Superior temporal gyrus (tissue), 1 donor: Measurements from ENCODE around the gene PCBP4.
"Not testable (repeated sequence)": the region's sequence is repeated elsewhere in the genome, so short reads cannot be mapped to it uniquely, and the experiment has no call there.

Source experiments
- DNase-seq: peaks from one replicate; pipeline ENCODE4 v3.0.0-alpha.2; 2016; ENCODE audit errors: extremely low spot score

Gene PCBP4

DNA sequence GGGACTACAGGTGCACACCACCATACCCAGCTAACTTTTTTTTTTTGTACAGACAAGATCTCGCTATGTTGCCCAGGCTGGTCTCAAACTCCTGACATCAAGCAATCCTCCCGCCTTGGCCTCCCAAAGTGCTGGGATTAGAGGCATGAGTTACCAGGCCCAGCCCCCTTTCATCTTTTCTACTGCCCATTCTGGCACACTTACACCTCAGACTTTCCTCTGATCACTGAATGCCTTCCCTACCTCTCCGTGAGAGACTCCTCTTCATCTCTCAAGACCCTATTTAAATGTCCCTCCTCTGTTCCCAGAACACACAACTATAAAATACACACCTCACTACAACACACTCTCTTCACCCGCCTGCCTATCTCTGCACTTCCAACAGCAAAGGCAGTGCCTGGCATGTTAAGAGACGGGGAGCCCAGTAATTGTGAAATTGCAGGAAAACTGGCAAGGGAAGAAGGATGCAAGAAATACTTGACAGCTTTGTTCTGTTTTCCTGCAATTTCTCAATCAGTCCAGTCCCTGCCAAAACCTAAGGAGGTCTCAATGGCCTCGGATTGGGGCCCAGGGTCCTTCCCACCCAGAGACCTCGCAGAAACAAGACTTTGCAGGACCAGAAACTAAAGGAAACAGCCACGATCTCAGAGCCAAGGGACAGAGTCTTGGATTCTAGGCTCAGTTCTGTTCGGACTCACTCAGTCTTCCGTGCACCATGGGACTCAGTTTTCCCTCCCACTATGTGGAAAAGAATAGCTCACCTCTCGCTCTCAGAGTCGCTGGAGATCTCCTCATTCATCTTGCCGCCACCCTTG lies 26.4 kb downstream of the PCBP4 start:
- no peak for DNase-seq

DNA sequence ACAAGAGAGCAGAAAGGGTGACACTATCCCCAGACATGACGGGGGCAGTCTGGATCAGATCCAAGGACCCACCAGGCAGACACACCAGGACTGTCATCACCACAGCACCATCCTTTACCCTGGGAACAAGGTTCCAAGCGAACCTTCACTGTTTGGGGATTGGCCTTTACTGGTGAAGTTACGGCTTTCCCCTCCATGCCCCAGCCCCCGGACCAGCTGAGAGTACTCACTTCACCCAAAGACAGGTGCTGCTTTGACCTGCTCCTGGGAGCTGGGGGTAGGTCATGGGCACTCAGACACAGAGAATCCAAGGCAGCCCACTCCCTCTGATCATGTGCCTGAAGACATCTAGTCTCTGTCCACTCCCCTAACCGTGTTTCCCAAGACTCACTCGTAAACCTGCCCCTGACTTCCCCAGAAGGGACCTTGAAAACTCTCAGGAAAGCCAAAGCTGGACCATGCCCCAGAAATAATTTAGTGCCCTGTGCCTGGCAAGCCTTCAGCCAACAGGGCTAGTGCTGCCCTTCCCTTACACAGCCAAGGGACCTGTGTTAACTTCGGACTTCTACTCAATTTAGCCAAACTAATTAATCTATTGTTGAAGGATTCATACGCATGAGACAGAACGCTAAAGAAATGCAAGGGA lies 28.4 kb downstream of the PCBP4 start:
- no peak for DNase-seq

DNA sequence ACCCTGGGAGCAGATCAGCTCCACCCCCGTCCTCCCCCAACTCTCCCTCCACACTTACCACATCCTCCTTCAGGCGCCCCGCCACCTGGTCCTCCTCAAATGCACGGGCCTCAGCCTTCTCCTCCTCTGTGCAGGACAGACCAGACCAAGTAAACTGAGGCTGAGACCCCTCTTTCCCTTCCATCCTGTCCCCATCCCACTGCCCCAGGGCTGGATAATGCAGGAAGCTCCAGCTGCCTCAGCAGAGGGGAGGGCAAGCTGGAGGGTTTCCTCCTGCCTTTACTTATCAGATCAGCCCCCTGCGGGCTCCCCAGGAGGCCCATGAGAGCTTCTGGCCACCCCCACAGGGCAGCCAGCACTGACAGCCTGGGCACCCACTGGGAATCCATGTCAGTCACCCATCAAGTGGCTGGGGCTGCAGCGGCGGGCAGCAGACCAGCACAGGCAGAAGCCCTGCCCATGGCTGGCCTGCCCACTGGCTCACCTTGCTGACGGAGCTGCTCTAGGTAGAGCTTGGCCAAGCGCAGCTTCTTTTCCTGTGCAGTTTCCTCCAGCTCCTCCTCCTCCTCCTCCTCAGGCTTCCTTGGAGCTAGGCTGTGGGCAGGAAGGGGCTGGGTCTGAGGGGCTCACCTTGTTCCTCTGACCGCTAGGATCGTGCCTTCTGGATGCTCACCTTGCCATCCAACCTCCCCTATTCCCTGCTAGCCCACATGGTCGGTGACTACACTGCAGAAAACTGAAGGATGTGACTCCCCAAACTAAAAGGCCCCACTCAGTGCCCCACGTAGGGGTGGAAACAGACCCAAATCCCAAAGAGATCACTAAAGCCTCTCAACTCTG lies 29.4 kb downstream of the PCBP4 start:
- DNase-seq = no peak

DNA sequence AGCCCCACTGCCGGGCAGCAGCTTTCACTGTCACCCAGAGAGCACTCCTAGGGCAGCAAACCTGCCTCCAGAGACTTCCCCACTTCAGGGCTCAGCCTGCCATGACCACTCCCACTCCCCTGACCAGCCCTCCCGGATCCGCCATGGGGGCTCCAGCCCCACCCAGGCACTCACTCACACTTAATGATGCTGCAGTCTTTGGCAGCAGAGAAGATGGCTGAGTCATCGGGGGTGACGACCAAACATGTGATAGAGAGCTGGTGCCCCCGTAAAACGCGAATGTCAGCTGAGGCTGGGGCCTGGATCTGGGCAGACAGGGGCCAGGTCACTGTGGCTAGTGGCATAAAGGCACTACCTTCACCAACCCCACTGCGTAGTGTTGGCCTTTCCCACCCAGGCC lies 30.2 kb downstream of the PCBP4 start:
- no peak for DNase-seq

DNA sequence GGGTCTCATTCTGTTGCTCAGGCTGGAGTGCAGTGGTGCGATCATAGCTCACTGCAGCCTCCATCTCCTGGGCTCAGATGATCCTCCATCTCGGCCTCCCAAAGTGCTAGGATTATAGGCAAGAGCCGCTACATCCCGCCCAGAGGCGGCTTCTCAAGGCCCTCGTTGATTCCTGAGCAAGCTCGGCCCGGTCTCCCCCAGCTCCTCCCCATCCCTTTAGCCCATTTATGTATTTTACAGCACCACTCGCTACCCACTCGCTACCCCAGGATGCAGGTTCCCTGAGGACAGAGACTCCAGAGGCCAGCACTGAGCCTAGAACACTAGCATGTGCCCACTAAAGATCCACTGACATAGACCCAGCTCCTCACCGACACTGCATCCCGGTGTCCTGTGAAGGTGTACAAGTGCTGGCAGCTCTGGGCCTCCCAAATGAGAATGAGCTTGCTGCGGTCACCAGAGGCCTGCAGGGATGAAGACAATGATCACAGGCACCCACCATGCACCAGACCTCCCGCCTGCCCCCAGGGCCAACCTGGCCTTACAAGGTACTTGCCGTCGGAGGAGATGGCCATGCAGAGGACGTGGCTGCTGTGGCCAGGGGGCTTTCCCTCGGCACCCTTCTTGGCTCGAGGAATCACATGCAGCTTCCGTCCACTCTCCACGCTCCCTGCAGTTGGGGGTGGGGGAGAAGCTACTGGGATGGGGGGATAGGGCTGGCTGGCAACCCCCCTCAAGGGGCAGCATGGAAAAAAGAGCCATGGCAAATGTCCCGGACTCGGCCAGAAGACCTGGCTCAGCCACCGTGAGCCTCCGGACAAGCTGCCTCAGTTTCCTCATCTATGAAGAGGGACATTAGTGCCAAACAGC lies 31.1 kb downstream of the PCBP4 start:
- DNase-seq = no peak

DNA sequence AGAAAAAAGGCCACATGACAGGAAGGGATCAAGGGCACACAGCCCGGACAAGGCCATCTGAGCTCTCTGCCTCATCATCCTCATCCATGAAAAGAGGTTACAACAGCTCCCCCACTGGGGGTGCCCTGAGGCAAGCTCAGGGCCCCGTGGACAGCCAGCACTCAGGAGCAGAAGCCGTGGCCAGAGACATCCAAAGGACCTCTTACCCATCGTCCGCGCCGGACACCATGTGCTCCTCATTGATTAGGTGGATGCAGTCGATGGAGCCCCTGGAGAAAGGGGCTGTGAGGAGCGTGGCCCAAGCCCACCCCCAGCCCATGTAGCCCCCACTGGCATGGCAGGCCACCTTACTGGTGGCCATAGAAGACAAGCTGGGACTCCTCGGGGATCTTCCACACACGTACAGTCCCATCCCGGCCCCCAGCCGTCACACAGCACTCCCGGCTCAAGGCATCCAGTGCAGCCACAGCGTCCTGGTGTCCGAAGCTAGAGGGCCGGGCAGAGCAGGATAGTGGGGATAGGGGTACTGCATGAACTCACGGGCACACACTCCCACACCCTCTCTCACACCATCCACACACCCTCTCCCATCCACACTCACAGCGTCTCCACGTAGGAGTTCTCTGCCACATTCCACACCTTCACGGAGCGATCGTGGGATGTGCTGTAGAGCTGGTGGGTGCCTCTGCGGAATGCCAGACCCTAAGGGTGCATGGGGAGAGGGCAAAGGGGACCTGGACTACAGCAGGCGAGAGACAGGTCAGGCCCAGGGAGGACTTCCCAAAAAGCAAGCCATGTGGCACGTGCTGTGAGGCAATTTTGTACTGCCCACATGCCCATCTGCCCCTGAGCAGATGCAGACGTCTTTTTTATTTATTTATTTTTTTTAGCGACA lies 32.0 kb downstream of the PCBP4 start:
- DNase-seq = no peak

DNA sequence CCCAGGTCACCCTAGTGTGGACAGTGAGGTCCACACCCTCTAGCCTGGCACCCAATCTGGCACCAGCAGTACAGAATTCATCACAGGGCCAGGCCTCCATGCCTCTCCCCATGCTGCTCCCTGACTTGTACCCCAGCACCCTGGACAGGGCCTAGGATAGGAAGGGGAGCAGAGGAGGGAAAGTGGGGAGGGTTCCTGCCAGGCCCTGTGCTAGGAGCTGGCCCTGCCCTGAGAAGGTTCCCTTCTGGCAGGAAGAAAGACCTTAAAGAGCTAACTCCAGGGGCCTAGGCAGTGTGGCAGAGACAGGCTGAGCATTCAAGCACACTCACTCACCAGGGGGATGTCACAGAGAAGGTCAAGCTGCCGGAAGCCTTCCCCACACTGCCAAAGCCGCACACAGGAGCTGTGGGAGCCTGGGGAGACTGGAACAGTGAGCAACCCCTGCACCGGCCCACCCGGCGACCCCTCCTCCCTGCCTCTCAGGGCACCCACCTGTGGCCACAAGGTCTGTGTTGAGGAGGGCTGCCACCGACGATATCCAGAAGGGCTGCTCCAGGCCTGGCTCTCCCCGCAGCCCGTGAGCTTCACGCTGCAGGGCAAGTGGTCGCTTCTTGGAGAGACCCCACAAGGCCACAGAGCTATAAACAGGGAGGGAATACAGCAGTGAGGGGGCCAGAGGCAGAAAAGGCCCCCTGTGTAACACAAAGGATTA lies 33.0 kb downstream of the PCBP4 start:
- no peak for DNase-seq

DNA sequence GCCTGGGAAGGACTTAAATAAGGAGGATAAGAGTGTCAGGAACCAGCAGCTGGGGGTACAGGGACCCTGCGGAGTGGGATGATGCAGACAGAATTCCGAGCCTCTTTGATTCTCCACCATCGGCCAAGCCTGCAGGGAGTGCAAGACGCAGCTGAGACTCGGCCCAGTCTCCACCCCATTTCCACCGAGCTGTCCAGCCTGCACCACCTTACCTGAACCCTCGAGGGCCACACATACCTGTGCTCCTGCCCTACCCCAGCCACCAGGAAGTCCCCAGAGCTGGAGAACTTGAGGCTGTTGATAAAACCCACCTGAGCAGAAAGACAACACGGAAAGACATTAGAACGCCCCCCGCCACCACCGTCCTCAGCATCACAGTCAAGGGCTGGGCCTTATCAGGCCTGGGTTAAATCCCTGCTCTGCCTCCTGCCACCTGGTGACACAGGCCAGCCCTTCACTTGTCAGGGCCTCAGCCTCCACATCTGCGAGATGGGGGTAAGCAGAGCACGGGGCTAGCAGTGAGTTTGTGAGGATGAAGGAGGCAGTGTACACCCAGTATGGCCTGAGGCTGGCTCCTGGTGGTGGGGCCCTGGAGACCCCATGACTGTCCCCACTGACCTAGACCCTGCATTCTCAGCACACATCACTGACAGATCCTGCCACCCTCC lies 33.6 kb downstream of the PCBP4 start:
- no peak for DNase-seq

DNA sequence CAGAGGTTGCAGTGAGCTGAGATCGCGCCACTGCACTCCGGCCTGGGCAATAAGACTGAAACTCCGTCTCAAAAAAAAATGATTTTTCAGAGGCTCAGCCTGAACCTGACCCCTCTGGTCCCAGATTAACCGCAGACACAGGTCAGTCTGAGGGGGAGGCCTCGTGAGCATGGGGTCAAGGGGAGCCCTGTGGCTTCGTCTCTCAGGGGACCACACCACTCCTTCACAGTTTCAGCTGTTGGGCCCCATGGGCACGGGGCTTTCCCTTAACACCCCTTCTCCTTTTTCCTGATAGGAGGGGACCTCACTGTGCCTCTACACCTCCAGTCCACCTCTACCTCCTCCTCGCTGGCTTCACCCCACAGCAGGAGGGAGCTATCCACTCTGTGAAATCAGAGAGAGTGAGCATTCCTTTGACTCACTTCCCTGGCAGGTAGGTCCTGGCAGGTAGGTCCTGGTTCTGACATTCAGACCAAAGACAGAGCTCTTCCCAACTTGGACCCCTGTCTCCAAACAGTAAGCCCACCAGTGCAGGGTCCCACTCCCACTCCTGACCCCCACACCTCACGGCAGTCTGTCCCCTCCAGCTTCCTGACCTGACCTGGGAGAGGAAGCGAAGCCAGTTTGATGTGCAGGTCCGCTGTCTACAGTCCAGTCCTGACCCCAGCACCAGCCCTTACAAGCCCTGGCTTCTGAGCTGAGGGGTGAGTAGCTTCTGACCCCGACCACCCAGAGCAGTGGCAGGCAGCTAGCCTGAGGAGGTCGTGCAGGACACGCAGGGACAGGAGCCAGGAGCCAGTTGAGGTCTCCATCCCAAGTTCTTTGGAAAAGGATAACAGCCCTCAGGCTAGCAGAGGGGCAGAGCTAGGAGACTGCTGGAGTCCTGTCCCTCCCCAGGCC lies 34.5 kb downstream of the PCBP4 start:
- DNase-seq = no peak

DNA sequence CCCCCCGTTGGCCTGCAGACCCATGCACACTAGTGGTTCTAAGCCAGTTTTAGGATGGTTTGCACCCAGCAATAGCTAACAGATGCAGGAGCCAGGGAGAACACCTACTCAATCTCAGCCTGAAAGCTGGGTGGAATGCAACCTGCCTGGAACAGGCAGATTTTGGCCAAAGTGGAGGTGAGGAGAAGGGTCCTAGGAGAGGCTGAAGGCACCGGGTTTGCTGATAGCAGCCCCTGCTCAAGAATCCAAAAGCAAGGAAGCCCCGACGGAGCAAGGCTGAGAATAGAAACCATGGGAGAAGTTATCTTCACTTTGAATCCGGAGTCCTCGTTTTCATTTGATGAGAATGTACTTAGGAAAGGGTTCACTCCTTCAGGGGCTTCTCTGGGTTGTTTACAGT lies 35.5 kb downstream of the PCBP4 start:
- DNase-seq = no peak

DNA sequence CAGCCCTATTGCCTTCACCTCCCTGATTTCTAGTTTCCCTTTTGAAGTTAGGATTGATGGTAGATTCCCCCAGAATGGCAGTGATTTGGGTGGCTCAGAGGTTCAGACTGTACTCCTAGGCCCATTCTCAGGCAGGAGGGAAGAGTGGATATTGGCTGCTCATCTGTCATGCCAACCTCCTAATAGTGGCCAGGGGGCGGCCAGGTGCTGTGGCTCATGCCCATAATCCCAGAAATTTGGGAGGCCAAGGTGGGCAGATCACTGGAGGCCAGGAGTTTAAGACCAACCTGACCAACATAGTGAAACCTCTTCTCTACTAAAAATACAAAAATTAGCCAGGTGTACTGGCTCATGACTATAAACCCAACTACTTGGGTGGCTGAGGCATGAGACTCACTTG lies 36.8 kb downstream of the PCBP4 start:
- DNase-seq = no peak

DNA sequence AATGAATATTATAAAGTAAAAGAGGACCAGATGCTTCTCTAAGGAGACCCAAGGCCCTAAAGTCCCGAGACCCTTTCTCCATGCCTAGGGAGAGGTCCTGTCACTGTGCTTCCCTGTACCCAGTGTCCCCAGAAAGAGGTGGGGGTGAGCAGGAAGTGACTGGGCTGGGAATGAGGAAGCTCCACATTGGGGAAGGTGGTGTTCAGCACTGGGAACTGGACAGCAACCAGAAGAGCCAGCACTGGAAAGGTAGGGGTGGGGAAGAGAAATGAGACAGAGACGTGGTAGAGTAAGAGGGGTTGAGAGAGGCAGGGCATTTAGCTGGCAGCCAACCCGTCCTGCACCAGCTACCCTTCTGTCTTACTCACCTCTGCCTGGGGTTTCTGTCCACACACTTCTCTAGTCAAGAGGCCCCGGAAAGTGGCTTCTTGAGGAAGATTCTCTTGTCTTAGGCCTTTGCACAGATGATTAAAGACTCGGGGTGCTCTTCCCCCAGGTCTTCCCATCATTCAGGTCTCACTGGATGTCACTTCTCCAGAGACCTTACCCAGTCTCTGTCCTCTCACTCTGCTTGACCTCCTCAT lies 37.7 kb downstream of the PCBP4 start:
- DNase-seq = no peak

DNA sequence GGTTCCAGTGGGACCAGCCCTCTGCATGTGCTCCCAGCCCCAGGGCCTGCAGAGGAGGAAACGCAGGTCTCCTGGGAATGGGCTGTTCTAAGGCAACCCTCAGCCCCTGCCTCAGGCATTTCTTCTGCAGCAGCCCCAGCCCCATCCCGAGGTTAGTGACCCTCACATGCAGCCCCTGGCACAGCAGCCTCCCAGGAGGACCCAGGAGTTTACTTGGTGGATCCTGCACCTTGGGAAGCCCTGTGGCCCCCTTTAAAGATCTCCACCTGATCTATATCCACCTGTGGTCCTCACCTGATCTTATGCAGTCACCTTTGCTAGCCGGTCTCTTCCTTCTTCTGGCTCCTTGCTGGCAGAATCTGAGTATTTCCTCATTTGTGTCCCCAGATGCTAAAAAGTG lies 38.3 kb downstream of the PCBP4 start:
- DNase-seq = not testable (repeated sequence)

DNA sequence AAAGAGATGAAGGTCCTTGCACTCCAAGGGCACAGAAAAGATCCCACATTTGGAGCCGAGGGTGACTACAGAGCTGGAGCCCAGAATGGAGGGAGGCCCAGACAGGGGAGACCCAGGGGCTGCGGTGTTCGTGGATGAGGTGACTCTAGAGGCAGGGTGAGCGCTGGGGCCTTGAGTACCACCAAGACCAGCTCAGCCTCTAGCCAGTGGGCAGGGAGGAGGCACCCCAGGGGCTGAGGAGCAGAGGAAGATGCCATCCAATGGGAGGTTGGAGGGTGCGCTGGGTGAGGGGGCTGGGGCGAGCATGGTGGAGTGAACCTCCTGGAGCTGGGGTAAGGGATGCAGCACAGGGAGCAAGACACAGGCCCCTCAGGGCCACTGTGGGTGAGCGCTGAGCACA lies 38.8 kb downstream of the PCBP4 start:
- DNase-seq = no peak

DNA sequence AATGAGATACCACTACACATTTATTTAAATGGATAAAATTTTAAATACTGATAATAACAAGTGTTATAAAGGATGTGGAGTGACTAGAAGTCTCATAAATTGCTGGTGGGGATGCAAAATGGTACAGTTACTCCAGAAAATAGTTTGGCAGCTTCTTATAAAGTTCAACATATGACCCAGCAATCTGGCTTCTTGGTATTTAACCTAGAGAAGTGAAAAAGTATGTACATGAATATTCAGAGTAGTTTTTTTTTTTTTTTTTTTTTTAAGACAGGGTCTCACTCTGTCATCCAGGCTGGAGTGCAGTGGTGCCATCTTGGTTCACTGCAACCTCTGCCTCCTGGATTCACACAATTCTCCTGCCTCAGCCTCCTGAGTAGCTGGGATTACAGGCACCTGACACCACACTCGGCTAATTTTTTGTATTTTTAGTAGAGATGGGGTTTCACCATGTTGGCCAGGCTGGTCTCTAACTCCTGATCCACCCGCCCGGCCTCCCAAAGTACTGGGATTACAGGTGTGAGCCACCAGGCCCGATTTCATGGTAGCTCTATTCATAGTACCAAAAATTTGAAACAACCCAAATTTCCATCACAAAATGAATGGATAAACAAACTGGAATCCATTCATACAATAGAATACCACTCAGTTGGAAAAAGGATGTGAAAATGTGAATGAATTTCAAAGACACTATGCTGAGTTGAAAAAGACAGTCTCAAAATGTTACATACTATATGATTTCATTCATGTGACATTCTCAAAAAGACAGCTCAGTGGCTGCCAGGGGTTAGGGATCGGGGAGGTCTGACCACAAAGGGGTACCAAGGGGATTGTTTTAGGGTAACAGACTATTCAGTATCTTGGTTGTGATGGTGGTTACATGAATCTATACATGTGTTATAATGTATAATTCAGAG lies 39.9 kb downstream of the PCBP4 start:
- DNase-seq = no peak

DNA sequence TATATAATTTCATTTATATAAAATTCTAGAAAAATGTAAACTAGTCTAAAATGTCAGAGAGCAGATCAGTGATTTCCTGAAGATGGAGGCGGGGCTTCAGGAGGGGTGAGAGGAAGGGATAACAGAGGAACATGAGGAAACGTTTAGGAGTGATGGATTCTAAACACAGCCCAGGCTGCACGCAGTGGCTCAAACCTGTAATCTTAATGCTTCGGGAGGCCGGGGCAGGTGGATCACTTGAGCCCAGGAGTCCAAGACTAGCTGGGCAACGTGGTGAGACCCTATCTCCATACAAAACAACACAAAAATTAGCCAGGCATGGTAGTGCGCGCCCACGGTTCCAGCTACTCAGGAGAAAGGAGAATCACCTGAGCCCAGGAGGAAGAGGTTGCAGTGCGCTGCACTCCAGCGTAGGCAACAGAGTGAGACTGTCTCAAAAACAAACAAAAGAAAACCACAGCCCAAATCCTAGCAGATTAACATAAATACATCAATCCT lies 46.1 kb downstream of the PCBP4 start:
- no peak for DNase-seq

DNA sequence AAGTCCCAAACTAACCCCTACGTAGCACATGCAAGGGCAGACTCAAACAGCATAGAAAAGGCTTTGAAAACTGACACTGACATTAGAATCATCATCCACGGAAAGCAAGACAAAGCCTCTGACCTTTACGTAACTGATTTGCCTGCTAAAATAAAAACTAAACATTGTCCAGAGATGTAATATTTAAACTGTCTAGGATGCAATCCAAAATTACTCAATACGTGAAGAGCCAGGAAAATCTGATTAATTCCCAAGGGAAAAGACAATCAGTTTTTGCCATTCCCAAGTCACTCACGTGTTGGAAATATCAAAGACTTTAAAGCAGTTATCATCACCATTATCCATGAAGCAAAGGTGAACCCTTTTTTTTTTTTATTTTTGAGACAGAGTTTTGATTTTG lies 50.8 kb downstream of the PCBP4 start:
- no peak for DNase-seq
